IMR-90 (cell line): ENCODE results near the gene RXRG. TPM values are rescaled to one million over a fixed set of nuclear protein-coding genes. Genes with fewer than 3 reads are reported as not detected.

Experiments
- ATAC-seq: fragments of 200-7000 bp; cut with Tn5 transposase; 2 replicates; pipeline ENCODE4 v1.9.1; 2020; ENCODE audit warnings: low read depth, mild to moderate bottlenecking, moderate library complexity
- BruUV-seq: library from RNA; stranded (reverse); fragments of 400-500 nt; replicated peaks from 2 replicates; lab custom pipeline; 2021; lab: Mats Ljungman, UMichigan
- CTCF ChIA-PET: fragments of 300-600 bp; formaldehyde crosslinking; extraction: SDS; loops from one replicate; lab custom pipeline; 2021; ENCODE audit warnings: antibody characterized with exemption; lab: Yijun Ruan, JAX
- POLR2A ChIA-PET: fragments of 300-600 bp; sonication (Branson Sonifier 250); formaldehyde crosslinking; loops from one replicate; lab custom pipeline; 2022; ENCODE audit warnings: antibody characterized with exemption; ENCODE audit not compliant: unreplicated experiment; lab: Charles Lee
- DNase-seq: peaks from one replicate; pipeline ENCODE4 v3.0.0; 2013
- H2AFZ ChIP-seq: replicated peaks from 2 replicates; pipeline ENCODE3; 2013; ENCODE audit warnings: low read length, mild to moderate bottlenecking; ENCODE audit not compliant: poor library complexity
- H2AK5ac ChIP-seq: 2 replicates; pipeline ENCODE4 v1.6.1; 2013; ENCODE audit warnings: low read depth, low read length, inconsistent platforms
- H2AK9ac ChIP-seq: replicated peaks from 2 replicates; pipeline ENCODE3; 2013; ENCODE audit warnings: mild to moderate bottlenecking, low read depth, low read length, moderate library complexity; ENCODE audit not compliant: poor library complexity
- H2BK120ac ChIP-seq: 2 replicates; pipeline ENCODE4 v1.6.1; 2013; ENCODE audit warnings: low read depth, low read length, inconsistent platforms
- H2BK15ac ChIP-seq: 3 replicates; pipeline ENCODE4 v1.6.1; 2013; ENCODE audit warnings: low read depth, low read length, inconsistent platforms
- H2BK20ac ChIP-seq: 2 replicates; pipeline ENCODE4 v1.6.1; 2013; ENCODE audit warnings: low read depth, mild to moderate bottlenecking, inconsistent platforms, low read length, moderate library complexity
- H2BK5ac ChIP-seq: 2 replicates; pipeline ENCODE4 v1.6.1; 2013; ENCODE audit warnings: mild to moderate bottlenecking, low read depth, low read length, inconsistent platforms; ENCODE audit not compliant: poor library complexity, severe bottlenecking
- H3K14ac ChIP-seq: replicated peaks from 2 replicates; pipeline ENCODE4 v1.6.1; 2013; ENCODE audit warnings: low read depth, low read length, inconsistent platforms
- H3K18ac ChIP-seq: 2 replicates; pipeline ENCODE4 v1.6.1; 2013; ENCODE audit warnings: low read depth, low read length, control low read depth
- H3K23ac ChIP-seq: 2 replicates; pipeline ENCODE4 v1.6.1; 2013; ENCODE audit warnings: low read depth, low read length, inconsistent platforms
- H3K27ac ChIP-seq: 2 replicates; pipeline ENCODE4 v1.5.1; 2013; ENCODE audit warnings: mild to moderate bottlenecking, control low read depth, low read length; ENCODE audit not compliant: insufficient read depth
- H3K27me3 ChIP-seq: 2 replicates; pipeline ENCODE4 v1.6.1; 2013; ENCODE audit warnings: low read length; ENCODE audit not compliant: control insufficient read depth, insufficient read depth
- H3K36me3 ChIP-seq: 2 replicates; pipeline ENCODE4 v1.6.1; 2013; ENCODE audit warnings: low read length, mixed read lengths; ENCODE audit not compliant: control insufficient read depth, insufficient read depth
- H3K4ac ChIP-seq: 2 replicates; pipeline ENCODE4 v1.6.1; 2013; ENCODE audit warnings: low read depth, low read length, inconsistent platforms
- H3K4me1 ChIP-seq: 2 replicates; pipeline ENCODE4 v1.6.1; 2013; ENCODE audit warnings: low read length, mixed read lengths; ENCODE audit not compliant: control insufficient read depth, insufficient read depth
- H3K4me2 ChIP-seq: 2 replicates; pipeline ENCODE4 v1.6.1; 2013; ENCODE audit warnings: low read depth, mild to moderate bottlenecking, control low read depth, low read length, moderate library complexity
- H3K4me3 ChIP-seq: 2 replicates; pipeline ENCODE4 v1.5.1; 2013; ENCODE audit warnings: low read depth, mild to moderate bottlenecking, control low read depth, low read length, moderate library complexity; ENCODE audit not compliant: insufficient read depth
- H3K56ac ChIP-seq: 2 replicates; pipeline ENCODE4 v1.6.1; 2013; ENCODE audit warnings: low read length, inconsistent platforms; ENCODE audit not compliant: insufficient read depth; ENCODE audit errors: extremely low read depth
- H3K79me1 ChIP-seq, 2 experiments: 2 replicates each; pipeline ENCODE4 v1.6.1; 2013; ENCODE audit warnings: low read length in 2 of 2, inconsistent platforms in 1 of 2, low read depth in 1 of 2
- H3K9ac ChIP-seq: 2 replicates; pipeline ENCODE4 v1.6.1; 2013; ENCODE audit warnings: low read depth, low read length, control low read depth
- H3K9me1 ChIP-seq: 2 replicates; pipeline ENCODE4 v1.6.1; 2013; ENCODE audit warnings: low read length, inconsistent platforms; ENCODE audit not compliant: insufficient read depth
- H3K9me3 ChIP-seq: 2 replicates; pipeline ENCODE4 v1.6.1; 2013; ENCODE audit warnings: low read length; ENCODE audit not compliant: control insufficient read depth, insufficient read depth
- H4K20me1 ChIP-seq: 2 replicates; pipeline ENCODE4 v1.6.1; 2013; ENCODE audit warnings: low read length, inconsistent platforms; ENCODE audit not compliant: insufficient read depth
- H4K5ac ChIP-seq: 2 replicates; pipeline ENCODE4 v1.6.1; 2013; ENCODE audit warnings: mild to moderate bottlenecking, low read depth, low read length, control low read depth
- H4K8ac ChIP-seq, 2 experiments: 2 replicates each; pipeline ENCODE4 v1.6.1; 2013; ENCODE audit warnings: low read depth in 2 of 2, low read length in 2 of 2, control low read depth in 1 of 2, inconsistent platforms in 1 of 2
- H4K91ac ChIP-seq: 2 replicates; pipeline ENCODE4 v1.6.1; 2013; ENCODE audit warnings: low read depth, low read length, inconsistent platforms; ENCODE audit not compliant: insufficient read depth
- BHLHE40 ChIP-seq: fragments of 150-350 bp; IDR thresholded peaks from 2 replicates; pipeline ENCODE4 v1.6.1; 2016; ENCODE audit warnings: mild to moderate bottlenecking, low read depth, low read length
- CEBPB ChIP-seq: IDR thresholded peaks from 2 replicates; pipeline ENCODE4 v1.6.1; 2012; ENCODE audit warnings: low read depth, low read length, improper control_type of control experiment
- CHD1 ChIP-seq: IDR thresholded peaks from 2 replicates; pipeline ENCODE4 v1.6.1; 2012; ENCODE audit warnings: low read depth, low read length, improper control_type of control experiment
- FOS ChIP-seq: fragments of 150-350 bp; IDR thresholded peaks from 2 replicates; pipeline ENCODE4 v1.6.1; 2016; ENCODE audit warnings: low read depth, low read length
- MAFK ChIP-seq: IDR thresholded peaks from 2 replicates; pipeline ENCODE4 v1.6.1; 2012; ENCODE audit warnings: low read depth, low read length, improper control_type of control experiment
- MAZ ChIP-seq: IDR thresholded peaks from 2 replicates; pipeline ENCODE4 v1.6.1; 2012; ENCODE audit warnings: low read depth, mild to moderate bottlenecking, low read length, improper control_type of control experiment, moderate library complexity, borderline replicate concordance
- MXI1 ChIP-seq: IDR thresholded peaks from 2 replicates; pipeline ENCODE4 v1.6.1; 2012; ENCODE audit warnings: low read depth, mild to moderate bottlenecking, low read length, moderate library complexity, borderline replicate concordance
- NFE2L2 ChIP-seq: fragments of 150-350 bp; IDR thresholded peaks from 2 replicates; pipeline ENCODE4 v1.6.1; 2016; ENCODE audit warnings: low read depth, mild to moderate bottlenecking, low read length
- POLR2A ChIP-seq: IDR thresholded peaks from 2 replicates; pipeline ENCODE4 v1.6.1; 2012; ENCODE audit warnings: mild to moderate bottlenecking, low read depth, low read length
- RAD21 ChIP-seq: IDR thresholded peaks from 2 replicates; pipeline ENCODE4 v1.6.1; 2012; ENCODE audit warnings: low read length, improper control_type of control experiment
- RCOR1 ChIP-seq: IDR thresholded peaks from 2 replicates; pipeline ENCODE4 v1.6.1; 2012; ENCODE audit warnings: mild to moderate bottlenecking, low read length, improper control_type of control experiment; ENCODE audit not compliant: insufficient replicate concordance
- RFX5 ChIP-seq: IDR thresholded peaks from 2 replicates; pipeline ENCODE4 v1.8.0; 2012; ENCODE audit warnings: low read depth, mild to moderate bottlenecking, low read length, moderate library complexity
- SMC3 ChIP-seq: fragments of 150-350 bp; IDR thresholded peaks from 2 replicates; pipeline ENCODE4 v1.6.1; 2016; ENCODE audit warnings: low read depth, mild to moderate bottlenecking, antibody characterized with exemption, low read length, moderate library complexity
- USF2 ChIP-seq: fragments of 150-350 bp; IDR thresholded peaks from 2 replicates; pipeline ENCODE4 v1.6.1; 2017; ENCODE audit warnings: mild to moderate bottlenecking, antibody characterized with exemption, low read length, low read depth
- WGBS, 2 experiments: methylation state at CpG; one replicate each; pipeline versions ENCODE4 v1.1.5 to v1.1.7; 2013; ENCODE audit warnings: missing lambda C conversion rate in 2 of 2; ENCODE audit not compliant: insufficient read length in 1 of 2; ENCODE audit errors: extremely low coverage in 2 of 2; 5-methylcytosine and 5-hydroxymethylcytosine counted together
- dilution Hi-C: fragments of 300-500 bp; cut with HindIII; formaldehyde crosslinking; loops from one replicate; pipeline ENCODE4 v1.14.3; 2018; ENCODE audit warnings: low sequenced_read_pairs; ENCODE audit not compliant: unreplicated experiment
- in situ Hi-C: fragments of 300-500 bp; cut with MboI; formaldehyde crosslinking; loops from 3 replicates; pipeline ENCODE4 v1.14.3; 2019; ENCODE audit warnings: low sequenced_read_pairs, inconsistent platforms, mixed read lengths
- intact Hi-C: fragments of 100-400 bp; cut with micrococcal nuclease; formaldehyde crosslinking; loops from 2 replicates; pipeline ENCODE4 v1.10.0; 2022
- polyA plus RNA-seq, 3 experiments: library from polyadenylated mRNA; depleted of rRNA; stranded (reverse); fragments of >200 nt; gene quantifications; 2 replicates each; pipeline ENCODE4 v1.2.3, GENCODE V29; 2012; ENCODE audit warnings: low replicate concordance in 1 of 3
- total RNA-seq: library from RNA; depleted of rRNA; stranded (reverse); fragments of >200 nt; gene quantifications from 2 replicates; pipeline ENCODE4 v1.2.3, GENCODE V29; 2012
- TF ChIP-seq, protein P1 (sequence below): conservative IDR thresholded peaks from 2 replicates; pipeline ENCODE4 v1.5.1; 2012; ENCODE audit warnings: mild to moderate bottlenecking, low read depth, low read length, improper control_type of control experiment
- TF ChIP-seq, protein P2 (sequence below): fragments of 150-350 bp; IDR thresholded peaks from 2 replicates; pipeline ENCODE4 v1.6.1; 2016; ENCODE audit warnings: low read depth, mild to moderate bottlenecking, low read length, moderate library complexity, borderline replicate concordance

RXRG gene
- total and polyA plus RNA-seq, 2 of the 4 experiments (the other 2 are of a cell fraction): not detected

DNA sequence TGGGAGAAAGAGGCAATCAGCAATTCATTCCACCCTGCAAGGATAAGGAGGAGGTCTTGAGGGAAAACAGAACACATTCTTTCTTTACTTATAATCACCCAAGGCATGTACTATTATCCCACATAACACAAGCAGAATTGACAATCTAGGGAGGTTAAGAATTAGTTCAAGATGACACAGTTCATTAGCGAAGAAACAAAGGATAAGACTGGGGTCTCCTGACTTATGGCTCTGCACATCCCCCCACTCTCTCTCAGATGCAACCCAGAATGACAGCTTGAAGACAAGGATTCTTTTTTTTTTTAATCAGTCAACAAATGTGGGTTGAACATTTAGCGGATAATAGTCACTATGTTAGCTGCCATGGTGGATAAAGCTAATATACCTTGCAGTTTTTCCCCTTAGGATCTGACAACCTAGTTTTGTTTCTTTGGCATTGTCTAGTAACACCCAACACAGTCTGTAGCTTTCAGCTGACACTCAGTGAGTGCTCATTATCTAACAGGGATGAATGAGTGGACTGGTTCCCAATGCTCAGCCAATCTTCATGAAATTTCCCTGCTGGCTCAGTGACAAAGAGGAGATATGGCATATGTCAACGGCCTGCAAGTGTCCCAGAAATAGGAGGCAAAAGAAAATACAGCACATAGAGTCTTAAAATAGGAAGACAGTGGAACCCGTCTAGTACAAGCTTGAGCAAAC is 35.1 kb downstream of the RXRG start:
- no peak overlapping the region for H2AK5ac ChIP-seq
- no peak overlapping the region for H4K91ac ChIP-seq
- H3K4ac ChIP-seq: no peak overlapping the region
- no peak overlapping the region for H2BK120ac ChIP-seq
- no peak overlapping the region for H4K8ac ChIP-seq
- H3K9ac ChIP-seq: no peak overlapping the region
- in situ Hi-C loops: no loop called here
- intact Hi-C loops: no loop called here
- no peak overlapping the region for H3K4me3 ChIP-seq
- H3K9me1 ChIP-seq: no peaks in the 10 kb centered on the region
- WGBS, 2 experiments: no CpG with 5 or more reads among the region's 4 CpGs
- H4K20me1 ChIP-seq: no peaks in the 10 kb centered on the region
- TF ChIP-seq FOS (no peak), NFE2L2 (no peak), MAZ (no peak), CEBPB (no peak), SMC3 (no peak), MAFK (no peak), RAD21 (no peak), CHD1 (no peak), RCOR1 (no peak), BHLHE40 (no peak), USF2 (no peak), POLR2A (no peak), MXI1 (no peak), RFX5 (no peak)
- TF ChIP-seq, protein P1, sequence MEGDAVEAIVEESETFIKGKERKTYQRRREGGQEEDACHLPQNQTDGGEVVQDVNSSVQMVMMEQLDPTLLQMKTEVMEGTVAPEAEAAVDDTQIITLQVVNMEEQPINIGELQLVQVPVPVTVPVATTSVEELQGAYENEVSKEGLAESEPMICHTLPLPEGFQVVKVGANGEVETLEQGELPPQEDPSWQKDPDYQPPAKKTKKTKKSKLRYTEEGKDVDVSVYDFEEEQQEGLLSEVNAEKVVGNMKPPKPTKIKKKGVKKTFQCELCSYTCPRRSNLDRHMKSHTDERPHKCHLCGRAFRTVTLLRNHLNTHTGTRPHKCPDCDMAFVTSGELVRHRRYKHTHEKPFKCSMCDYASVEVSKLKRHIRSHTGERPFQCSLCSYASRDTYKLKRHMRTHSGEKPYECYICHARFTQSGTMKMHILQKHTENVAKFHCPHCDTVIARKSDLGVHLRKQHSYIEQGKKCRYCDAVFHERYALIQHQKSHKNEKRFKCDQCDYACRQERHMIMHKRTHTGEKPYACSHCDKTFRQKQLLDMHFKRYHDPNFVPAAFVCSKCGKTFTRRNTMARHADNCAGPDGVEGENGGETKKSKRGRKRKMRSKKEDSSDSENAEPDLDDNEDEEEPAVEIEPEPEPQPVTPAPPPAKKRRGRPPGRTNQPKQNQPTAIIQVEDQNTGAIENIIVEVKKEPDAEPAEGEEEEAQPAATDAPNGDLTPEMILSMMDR: no peak
- TF ChIP-seq, protein P2, sequence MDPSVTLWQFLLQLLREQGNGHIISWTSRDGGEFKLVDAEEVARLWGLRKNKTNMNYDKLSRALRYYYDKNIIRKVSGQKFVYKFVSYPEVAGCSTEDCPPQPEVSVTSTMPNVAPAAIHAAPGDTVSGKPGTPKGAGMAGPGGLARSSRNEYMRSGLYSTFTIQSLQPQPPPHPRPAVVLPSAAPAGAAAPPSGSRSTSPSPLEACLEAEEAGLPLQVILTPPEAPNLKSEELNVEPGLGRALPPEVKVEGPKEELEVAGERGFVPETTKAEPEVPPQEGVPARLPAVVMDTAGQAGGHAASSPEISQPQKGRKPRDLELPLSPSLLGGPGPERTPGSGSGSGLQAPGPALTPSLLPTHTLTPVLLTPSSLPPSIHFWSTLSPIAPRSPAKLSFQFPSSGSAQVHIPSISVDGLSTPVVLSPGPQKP: no peak
- H3K18ac ChIP-seq: no peak overlapping the region
- DNase-seq: no peak
- ChIA-PET CTCF (interaction anchor here (0.6 to 1.9 kb wide), 2 partner anchors 17 to 170 kb away, joined by 3 to 5 read pairs; no protein-coding TSS in a partner anchor), POLR2A (no interaction called here)
- no peak overlapping the region for H4K5ac ChIP-seq
- no peak overlapping the region for H3K27ac ChIP-seq
- no peak for ATAC-seq
- H2BK5ac ChIP-seq: no peak overlapping the region
- dilution Hi-C loops: no loop called here
- no peaks in the 10 kb centered on the region for H3K9me3 ChIP-seq
- H3K27me3 ChIP-seq: no peaks in the 10 kb centered on the region
- H2AK9ac ChIP-seq: no peak overlapping the region
- no peak overlapping the region for H2BK15ac ChIP-seq
- H3K14ac ChIP-seq: no peak overlapping the region
- no peaks in the 10 kb centered on the region for H3K36me3 ChIP-seq
- H3K23ac ChIP-seq: no peak overlapping the region
- no peaks in the 10 kb centered on the region for H3K4me1 ChIP-seq
- H3K79me1 ChIP-seq: no peaks in the 10 kb centered on the region
- H3K4me2 ChIP-seq: no peak overlapping the region
- no peak overlapping the region for H3K56ac ChIP-seq
- no TSS peak for BruUV-seq
- H2AFZ ChIP-seq: no peak overlapping the region
- H2BK20ac ChIP-seq: no peak overlapping the region
